ENCODE data around the gene NEU3. TPM values are rescaled to one million over a fixed set of nuclear protein-coding genes. Genes with fewer than 3 reads are reported as not detected.
"Not testable (repeated sequence)": the region's sequence is repeated elsewhere in the genome, so short reads cannot be mapped to it uniquely, and the experiment has no call there.

NEU3 gene
- total and polyA plus RNA-seq, 8 donors, result 3.1 to 7.2 (median 4.1) TPM

DNA sequence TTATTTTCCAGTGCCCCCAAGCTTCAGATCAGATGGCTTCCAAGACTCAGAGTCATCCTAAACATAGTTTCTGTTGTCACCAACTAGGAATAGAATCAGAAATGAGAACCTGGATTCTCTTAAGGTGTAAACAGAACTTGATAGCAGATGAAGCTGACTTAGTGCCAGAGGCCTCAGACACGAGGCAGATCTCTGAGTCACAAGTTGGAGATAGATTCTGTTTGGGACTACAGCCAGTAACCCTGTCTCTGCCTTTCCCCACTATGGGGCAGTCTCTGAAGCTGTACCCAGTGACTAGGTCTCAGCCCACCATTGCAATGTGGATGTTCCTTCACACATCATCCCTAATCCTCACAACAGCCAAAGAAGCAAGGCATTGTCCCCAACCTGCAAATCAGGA is 25.4 kb downstream of the NEU3 start:
- H3K4me1 ChIP-seq, result no peaks in the 10 kb centered on the region
- no peaks in the 10 kb centered on the region for H3K27me3 ChIP-seq
- intact Hi-C loops (cut with DNase I), result no loop called here
- FAIRE-seq (no peak), ATAC-seq (no peak), DNase-seq (no peak)
- 0 to 8% methylated on average over 1 of the region's 1 CpG for WGBS, 2 donors
- H3K9me3 ChIP-seq, result no peaks in the 10 kb centered on the region
- no peak overlapping the region for H3K4me3 ChIP-seq
- H3K36me3 ChIP-seq, result no peaks in the 10 kb centered on the region
- TF ChIP-seq, protein P1, sequence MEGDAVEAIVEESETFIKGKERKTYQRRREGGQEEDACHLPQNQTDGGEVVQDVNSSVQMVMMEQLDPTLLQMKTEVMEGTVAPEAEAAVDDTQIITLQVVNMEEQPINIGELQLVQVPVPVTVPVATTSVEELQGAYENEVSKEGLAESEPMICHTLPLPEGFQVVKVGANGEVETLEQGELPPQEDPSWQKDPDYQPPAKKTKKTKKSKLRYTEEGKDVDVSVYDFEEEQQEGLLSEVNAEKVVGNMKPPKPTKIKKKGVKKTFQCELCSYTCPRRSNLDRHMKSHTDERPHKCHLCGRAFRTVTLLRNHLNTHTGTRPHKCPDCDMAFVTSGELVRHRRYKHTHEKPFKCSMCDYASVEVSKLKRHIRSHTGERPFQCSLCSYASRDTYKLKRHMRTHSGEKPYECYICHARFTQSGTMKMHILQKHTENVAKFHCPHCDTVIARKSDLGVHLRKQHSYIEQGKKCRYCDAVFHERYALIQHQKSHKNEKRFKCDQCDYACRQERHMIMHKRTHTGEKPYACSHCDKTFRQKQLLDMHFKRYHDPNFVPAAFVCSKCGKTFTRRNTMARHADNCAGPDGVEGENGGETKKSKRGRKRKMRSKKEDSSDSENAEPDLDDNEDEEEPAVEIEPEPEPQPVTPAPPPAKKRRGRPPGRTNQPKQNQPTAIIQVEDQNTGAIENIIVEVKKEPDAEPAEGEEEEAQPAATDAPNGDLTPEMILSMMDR (IDR thresholded peaks at IDR 0.05), result no peak
- no peak overlapping the region for H3K27ac ChIP-seq

DNA sequence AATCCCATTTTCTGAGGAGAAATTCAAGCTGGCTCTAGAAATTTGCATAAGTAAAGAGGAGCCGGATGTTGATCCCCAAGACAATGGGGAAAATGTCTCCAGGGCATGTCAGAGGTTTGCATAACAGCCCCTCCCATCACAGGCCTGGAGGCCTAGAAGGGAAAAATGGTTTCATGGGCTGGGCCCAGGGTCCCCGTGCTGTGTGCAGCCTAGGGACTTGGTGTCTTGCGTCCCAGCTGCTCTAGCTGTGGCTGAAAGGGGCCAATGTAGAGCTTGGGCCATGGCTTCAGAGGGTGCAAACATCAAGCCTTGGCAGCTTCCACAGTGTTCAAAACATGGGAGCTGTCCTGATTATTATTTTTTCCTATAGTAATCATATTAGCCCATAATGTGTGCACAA is 30.5 kb downstream of the NEU3 start:
- FAIRE-seq; H3K4me3 ChIP-seq; intact Hi-C loops (cut with DNase I); H3K9me3 ChIP-seq; H3K27me3 ChIP-seq; H3K36me3 ChIP-seq; H3K27ac ChIP-seq; ATAC-seq; H3K4me1 ChIP-seq; DNase-seq: not testable (repeated sequence)
- WGBS, 2 donors, result 99 to 100% methylated on average over 3 of the region's 3 CpGs

DNA sequence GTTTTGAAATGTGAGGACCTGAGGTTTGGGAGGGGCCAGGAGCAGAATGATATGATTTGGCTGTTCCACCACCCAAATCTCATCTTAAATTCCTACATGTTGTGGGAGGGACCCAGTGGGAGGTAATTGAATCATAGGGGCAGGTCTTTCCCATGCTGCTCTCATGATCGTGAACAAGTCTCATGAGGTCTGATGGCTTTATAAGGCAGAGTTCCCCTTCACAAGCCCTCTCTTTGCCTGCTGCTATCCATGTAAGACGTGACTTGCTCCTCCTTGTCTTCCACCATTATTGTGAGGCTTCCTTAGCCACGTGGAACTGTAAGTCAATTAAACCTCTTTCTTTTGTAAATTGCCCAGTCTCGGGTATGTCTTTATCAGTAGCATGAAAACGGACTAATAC is 31.6 kb downstream of the NEU3 start:
- not testable (repeated sequence) for H3K36me3 ChIP-seq, DNase-seq, H3K9me3 ChIP-seq, H3K4me1 ChIP-seq, ATAC-seq, FAIRE-seq, H3K27ac ChIP-seq, H3K27me3 ChIP-seq, H3K4me3 ChIP-seq
- WGBS, 2 donors, result 83 to 85% methylated on average over 5 of the region's 5 CpGs
- intact Hi-C loops (cut with DNase I), result loop anchor here in 1 of 3 donors (10.0 kb wide), 1 partner anchor 224 kb away; the partner anchor contains the start of gene TPBGL

DNA sequence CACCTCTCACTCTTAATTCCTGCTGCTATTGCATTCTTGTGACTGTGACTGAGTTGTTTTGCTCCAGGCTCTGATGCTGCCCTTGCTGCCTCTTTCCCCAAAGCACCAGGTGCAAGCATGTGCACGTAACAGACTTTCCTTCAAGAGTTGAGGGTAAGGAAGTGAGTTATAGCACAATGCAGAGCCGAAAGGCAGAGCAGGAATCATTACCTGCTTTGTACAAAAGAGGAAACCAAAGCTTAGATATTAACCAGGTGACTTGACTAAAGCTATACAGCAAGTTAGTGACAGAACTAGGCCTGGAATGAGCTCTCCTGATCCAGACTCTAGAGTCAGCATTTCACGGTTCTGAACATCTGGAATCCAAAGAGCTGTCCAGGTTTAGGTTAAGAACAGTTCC is 33.6 kb downstream of the NEU3 start:
- FAIRE-seq, result no peak
- Histone ChIP-seq H3K27ac (peak overlapping the region in 1 of 4 donors; percentile 7), H3K27me3 (no peaks in the 10 kb centered on the region), H3K9me3 (no peaks in the 10 kb centered on the region), H3K4me1 (peaks cover 0 to 5% (median 0%) of the 10 kb centered on the region in 3 donors), H3K36me3 (no peaks in the 10 kb centered on the region), H3K4me3 (no peak overlapping the region)
- ATAC-seq, result peak in 3 of 4 donors; percentile 11 to 43 (median 25)
- no peak for DNase-seq
- TF ChIP-seq, protein P1 (IDR thresholded peaks at IDR 0.05), result no peak
- intact Hi-C loops (cut with DNase I), result loop anchor here in 1 of 3 donors (10.0 kb wide), 1 partner anchor 223 kb away; the partner anchor contains the start of gene TPBGL
- 61 to 70% methylated on average over 3 of the region's 3 CpGs for WGBS, 2 donors

DNA sequence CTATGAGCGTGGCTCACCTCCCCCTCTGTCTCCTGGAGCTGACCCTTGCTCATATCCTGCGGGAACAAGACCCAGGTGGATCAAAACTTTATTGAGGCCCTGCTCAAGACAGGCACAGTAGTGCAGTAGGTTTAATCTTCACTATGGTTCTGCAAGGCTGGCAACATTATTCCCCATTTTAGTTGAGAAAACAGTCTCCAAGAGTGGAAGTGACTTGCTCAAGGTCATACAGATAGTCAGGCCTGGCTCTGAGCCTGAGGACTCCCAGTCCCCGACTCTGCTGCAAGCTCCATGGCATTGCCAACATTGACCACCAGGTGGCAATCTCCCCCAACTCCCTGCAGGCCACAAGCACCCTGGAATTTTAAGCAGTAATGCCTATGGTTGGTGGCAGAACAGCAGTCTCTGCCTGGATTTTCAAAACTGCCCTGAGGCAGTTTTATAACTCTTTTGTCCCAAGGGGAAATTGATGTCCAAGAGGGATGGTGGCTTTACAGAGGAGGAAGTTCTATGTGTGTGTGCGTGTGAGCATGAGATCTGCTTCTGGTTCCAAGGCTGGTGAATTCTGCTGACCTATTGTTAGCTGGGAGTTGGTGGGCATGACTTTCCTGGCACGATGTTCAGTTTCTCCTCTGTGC is 34.1 kb downstream of the NEU3 start:
- Histone ChIP-seq H3K4me3 (no peak overlapping the region), H3K27me3 (no peaks in the 10 kb centered on the region), H3K4me1 (peaks cover 0 to 5% (median 0%) of the 10 kb centered on the region in 3 donors), H3K36me3 (no peaks in the 10 kb centered on the region), H3K9me3 (no peaks in the 10 kb centered on the region), H3K27ac (peak overlapping the region in 1 of 4 donors; percentile 7)
- 43 to 47% methylated on average over 5 of the region's 5 CpGs for WGBS, 2 donors
- intact Hi-C loops (cut with DNase I), result loop anchor here in 1 of 3 donors (10.0 kb wide), 1 partner anchor 222 kb away; the partner anchor contains the start of gene TPBGL
- FAIRE-seq (no peak), ATAC-seq (peak; percentile 93 to 100 (median 98)), DNase-seq (peak; percentile 79 to 92 (median 90))
- TF ChIP-seq, protein P1 (IDR thresholded peaks at IDR 0.05), result peak; percentile 92 to 95 (median 94)
